ENCODE results near the gene ALX4.

ALX4 gene

DNA sequence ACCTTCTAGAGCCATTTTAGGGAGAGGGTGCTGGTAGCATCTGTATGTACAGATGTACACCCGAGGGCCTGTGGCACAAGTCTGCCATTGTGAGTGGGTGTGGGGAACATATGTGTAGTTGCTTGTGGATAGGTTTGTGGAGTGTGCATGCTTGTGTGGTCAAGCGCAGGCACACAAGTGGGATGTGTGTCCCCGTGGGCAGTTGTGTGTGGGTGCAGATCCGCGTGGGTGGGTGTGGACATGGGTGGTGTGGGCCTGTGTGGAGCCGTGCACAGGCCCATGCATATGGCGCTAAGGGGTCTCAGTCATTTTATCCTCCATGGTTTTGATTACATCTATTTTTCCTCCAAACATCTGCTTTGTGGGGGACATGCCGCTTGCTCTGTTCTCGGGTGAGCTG, 28.8 kb downstream of the ALX4 start:
- peak overlapping the region; percentile 80 for H3K18ac ChIP-seq (ENCODE audit: low read length)
- no peaks in the 10 kb centered on the region for H3K36me3 ChIP-seq (replicated peaks in 1 of 2; ENCODE audit: control insufficient read depth in 2 of 2, insufficient read depth in 2 of 2, low read length in 2 of 2)
- no peak overlapping the region for H3K4me3 ChIP-seq (ENCODE audit: low read length in 2 of 2)
- WGBS, 2 donors (ENCODE audit: extremely low coverage in 2 of 2, insufficient read length in 2 of 2, insufficient replicate concordance in 1 of 2) = no CpG with 5 or more reads among the region's 9 CpGs
- H2AK5ac ChIP-seq (ENCODE audit: low read depth, low read length) = no peak overlapping the region
- H3K4ac ChIP-seq (ENCODE audit: low read length) = no peak overlapping the region
- H3K4me2 ChIP-seq (ENCODE audit: insufficient read depth, low read length, poor library complexity, severe bottlenecking) = no peak overlapping the region
- H3K4me1 ChIP-seq (ENCODE audit: control insufficient read depth in 2 of 2, insufficient read depth in 1 of 2, low read depth in 1 of 2, low read length in 2 of 2) = peaks cover 0 to 7% of the 10 kb centered on the region in 2 donors
- H4K8ac ChIP-seq (ENCODE audit: low read depth, low read length) = no peak overlapping the region
- H2BK5ac ChIP-seq (ENCODE audit: low read length) = no peak overlapping the region
- H2AFZ ChIP-seq (ENCODE audit: low read length) = no peak overlapping the region
- peak overlapping the region; percentile 33 for H3K14ac ChIP-seq (ENCODE audit: low read length)
- H3K9me3 ChIP-seq (replicated peaks in 1 of 2; ENCODE audit: control insufficient read depth in 2 of 2, insufficient read depth in 1 of 2, low read depth in 1 of 2, low read length in 2 of 2) = no peaks in the 10 kb centered on the region
- H3K23ac ChIP-seq (ENCODE audit: low read depth, low read length, poor library complexity) = no peak overlapping the region
- H3K27me3 ChIP-seq (ENCODE audit: control insufficient read depth in 3 of 3, insufficient read depth in 3 of 3, low read depth in 1 of 3, low read length in 3 of 3) = peaks cover 0 to 27% (median 1%) of the 10 kb centered on the region in 3 experiments
- H2BK12ac ChIP-seq (ENCODE audit: low read length) = no peak overlapping the region
- H2BK15ac ChIP-seq (ENCODE audit: low read length) = no peak overlapping the region
- peak overlapping the region; percentile 36 for H3K9ac ChIP-seq (ENCODE audit: low read depth, low read length, poor library complexity)
- H3K79me1 ChIP-seq (ENCODE audit: low read depth, low read length) = peaks cover 2% of the 10 kb centered on the region
- H4K91ac ChIP-seq (ENCODE audit: low read depth, low read length, poor library complexity) = no peak overlapping the region
- H3K27ac ChIP-seq (replicated peaks; ENCODE audit: low read length) = no peak overlapping the region
- no peak overlapping the region for H2BK120ac ChIP-seq (ENCODE audit: low read depth, low read length)
- no peak for DNase-seq (ENCODE audit: low spot score)

DNA sequence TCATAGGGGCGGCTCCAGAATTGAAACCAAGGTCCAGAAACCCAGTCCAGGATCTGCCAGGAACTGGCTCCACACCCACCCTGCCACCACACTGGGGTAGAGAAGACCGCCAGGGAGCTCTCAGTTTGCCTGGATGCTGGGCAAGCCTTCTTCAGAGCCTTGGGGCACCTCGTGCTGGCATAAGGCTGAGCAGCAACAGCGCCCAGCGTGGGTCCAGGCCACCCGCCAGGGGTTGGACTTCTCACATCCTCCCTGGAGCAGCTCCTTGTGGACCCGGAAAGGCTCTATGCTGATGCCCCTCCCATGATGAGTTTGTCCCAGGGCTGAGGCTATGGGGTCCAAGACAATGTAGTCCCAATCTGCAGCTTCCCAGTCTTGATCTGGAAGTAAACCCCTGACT, 29.7 kb downstream of the ALX4 start:
- Histone ChIP-seq H4K91ac (ENCODE audit: low read depth, low read length, poor library complexity) (no peak overlapping the region), H4K8ac (ENCODE audit: low read depth, low read length) (no peak overlapping the region), H3K4me3 (ENCODE audit: low read length in 2 of 2) (no peak overlapping the region), H3K36me3 (replicated peaks in 1 of 2; ENCODE audit: control insufficient read depth in 2 of 2, insufficient read depth in 2 of 2, low read length in 2 of 2) (no peaks in the 10 kb centered on the region), H3K27ac (replicated peaks; ENCODE audit: low read length) (no peak overlapping the region), H3K4me1 (ENCODE audit: control insufficient read depth in 2 of 2, insufficient read depth in 1 of 2, low read depth in 1 of 2, low read length in 2 of 2) (peaks cover 0 to 6% of the 10 kb centered on the region in 2 donors), H3K14ac (ENCODE audit: low read length) (no peak overlapping the region), H3K23ac (ENCODE audit: low read depth, low read length, poor library complexity) (no peak overlapping the region), H2AFZ (ENCODE audit: low read length) (no peak overlapping the region), H2BK15ac (ENCODE audit: low read length) (no peak overlapping the region), H3K4ac (ENCODE audit: low read length) (no peak overlapping the region), H3K79me1 (ENCODE audit: low read depth, low read length) (peaks cover 2% of the 10 kb centered on the region), H3K18ac (ENCODE audit: low read length) (peak overlapping the region; percentile 16), H2BK12ac (ENCODE audit: low read length) (no peak overlapping the region), H3K9ac (ENCODE audit: low read depth, low read length, poor library complexity) (no peak overlapping the region), H3K4me2 (ENCODE audit: insufficient read depth, low read length, poor library complexity, severe bottlenecking) (no peak overlapping the region), H3K27me3 (ENCODE audit: control insufficient read depth in 3 of 3, insufficient read depth in 3 of 3, low read depth in 1 of 3, low read length in 3 of 3) (peaks cover 0 to 27% (median 1%) of the 10 kb centered on the region in 3 experiments), H3K9me3 (replicated peaks in 1 of 2; ENCODE audit: control insufficient read depth in 2 of 2, insufficient read depth in 1 of 2, low read depth in 1 of 2, low read length in 2 of 2) (no peaks in the 10 kb centered on the region), H2AK5ac (ENCODE audit: low read depth, low read length) (no peak overlapping the region), H2BK120ac (ENCODE audit: low read depth, low read length) (no peak overlapping the region), H2BK5ac (ENCODE audit: low read length) (no peak overlapping the region)
- DNase-seq (ENCODE audit: low spot score) = no peak
- WGBS, 2 donors (ENCODE audit: extremely low coverage in 2 of 2, insufficient read length in 2 of 2, insufficient replicate concordance in 1 of 2) = no CpG with 5 or more reads among the region's 7 CpGs

DNA sequence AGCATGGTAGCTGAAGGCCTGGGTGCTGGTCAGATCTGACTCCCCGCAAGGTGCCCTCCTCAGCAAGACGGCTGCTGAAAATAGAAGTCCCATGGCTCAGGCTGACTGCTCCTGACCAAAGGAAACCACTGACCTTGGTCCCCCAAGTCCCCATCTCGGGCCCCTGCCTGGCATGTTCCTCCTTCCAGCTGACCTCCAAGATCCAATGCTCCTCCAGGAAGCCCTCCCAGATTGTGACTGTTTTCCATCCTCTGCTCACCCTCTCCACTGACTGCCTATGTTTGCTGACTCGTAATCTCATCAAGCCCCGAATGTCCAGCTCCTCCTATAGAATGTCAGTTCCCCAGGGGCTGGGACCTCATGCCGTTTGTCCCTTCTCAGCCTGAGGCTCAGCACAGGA, 30.5 kb downstream of the ALX4 start:
- peaks cover 2% of the 10 kb centered on the region for H3K79me1 ChIP-seq (ENCODE audit: low read depth, low read length)
- peak overlapping the region; percentile 27 for H3K18ac ChIP-seq (ENCODE audit: low read length)
- no peak overlapping the region for H2BK15ac ChIP-seq (ENCODE audit: low read length)
- H2BK5ac ChIP-seq (ENCODE audit: low read length) = no peak overlapping the region
- no peak overlapping the region for H2BK12ac ChIP-seq (ENCODE audit: low read length)
- H4K91ac ChIP-seq (ENCODE audit: low read depth, low read length, poor library complexity) = no peak overlapping the region
- peaks cover 0 to under 1% of the 10 kb centered on the region in 2 donors for H3K36me3 ChIP-seq (replicated peaks in 1 of 2; ENCODE audit: control insufficient read depth in 2 of 2, insufficient read depth in 2 of 2, low read length in 2 of 2)
- H3K4me3 ChIP-seq (ENCODE audit: low read length in 2 of 2) = no peak overlapping the region
- no peak overlapping the region for H2AK5ac ChIP-seq (ENCODE audit: low read depth, low read length)
- H3K9me3 ChIP-seq (replicated peaks in 1 of 2; ENCODE audit: control insufficient read depth in 2 of 2, insufficient read depth in 1 of 2, low read depth in 1 of 2, low read length in 2 of 2) = peaks cover 0 to 1% of the 10 kb centered on the region in 2 donors
- H2BK120ac ChIP-seq (ENCODE audit: low read depth, low read length) = no peak overlapping the region
- H3K4me1 ChIP-seq (ENCODE audit: control insufficient read depth in 2 of 2, insufficient read depth in 1 of 2, low read depth in 1 of 2, low read length in 2 of 2) = peaks cover 0 to 6% of the 10 kb centered on the region in 2 donors
- no peak overlapping the region for H2AFZ ChIP-seq (ENCODE audit: low read length)
- H3K14ac ChIP-seq (ENCODE audit: low read length) = no peak overlapping the region
- WGBS, 2 donors (ENCODE audit: extremely low coverage in 2 of 2, insufficient read length in 2 of 2, insufficient replicate concordance in 1 of 2) = no CpG with 5 or more reads among the region's 6 CpGs
- H3K4ac ChIP-seq (ENCODE audit: low read length) = no peak overlapping the region
- H4K8ac ChIP-seq (ENCODE audit: low read depth, low read length) = no peak overlapping the region
- no peak overlapping the region for H3K23ac ChIP-seq (ENCODE audit: low read depth, low read length, poor library complexity)
- H3K4me2 ChIP-seq (ENCODE audit: insufficient read depth, low read length, poor library complexity, severe bottlenecking) = no peak overlapping the region
- H3K27me3 ChIP-seq (ENCODE audit: control insufficient read depth in 3 of 3, insufficient read depth in 3 of 3, low read depth in 1 of 3, low read length in 3 of 3) = peaks cover 0 to 27% (median 1%) of the 10 kb centered on the region in 3 experiments
- H3K9ac ChIP-seq (ENCODE audit: low read depth, low read length, poor library complexity) = no peak overlapping the region
- H3K27ac ChIP-seq (replicated peaks; ENCODE audit: low read length) = no peak overlapping the region
- no peak for DNase-seq (ENCODE audit: low spot score)

DNA sequence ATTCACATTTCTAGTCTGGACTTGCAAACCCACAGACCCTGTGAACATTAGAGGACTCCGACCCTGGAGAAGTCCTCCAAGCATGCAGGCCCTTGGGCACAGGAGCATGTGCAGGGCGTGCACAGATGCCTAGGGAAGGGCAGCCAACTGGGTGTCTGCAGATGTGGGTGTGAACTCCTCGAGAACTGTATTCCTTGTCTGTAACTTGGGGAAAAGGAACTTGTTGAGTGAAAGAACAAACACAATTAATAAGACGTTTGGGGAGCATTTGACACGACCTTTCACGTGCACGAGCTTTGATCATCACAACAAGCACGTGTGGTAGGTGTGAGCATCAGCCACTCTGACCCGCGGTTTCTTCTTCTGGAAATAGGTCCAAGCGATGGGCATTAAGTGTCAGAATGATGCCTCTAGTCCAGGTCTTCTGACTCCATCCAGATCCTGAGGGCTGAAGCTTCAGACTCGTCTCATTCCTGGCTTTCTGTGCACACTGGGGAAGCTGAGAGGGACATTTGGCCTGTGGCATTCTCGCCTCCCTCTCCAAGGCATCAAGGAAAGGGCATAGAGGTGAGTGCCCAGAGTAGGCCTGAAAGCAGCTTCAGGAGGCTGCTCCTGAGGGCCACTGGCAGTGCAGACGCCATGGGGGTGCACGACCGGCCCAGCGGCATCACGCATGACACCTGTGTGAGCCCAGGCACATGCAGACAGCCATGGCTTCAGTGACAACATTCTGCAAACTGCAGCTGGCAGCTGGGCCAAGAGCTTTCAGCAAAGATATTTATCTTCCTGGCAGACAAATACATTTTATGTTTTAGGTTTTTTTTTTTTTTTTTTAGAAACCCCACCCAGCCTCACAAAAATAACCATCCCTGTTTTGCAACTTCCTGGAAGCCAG, 32.5 kb downstream of the ALX4 start:
- Histone ChIP-seq H2AFZ (ENCODE audit: low read length) (no peak overlapping the region), H3K36me3 (replicated peaks in 1 of 2; ENCODE audit: control insufficient read depth in 2 of 2, insufficient read depth in 2 of 2, low read length in 2 of 2) (peaks cover 0 to 1% of the 10 kb centered on the region in 2 donors), H2AK5ac (ENCODE audit: low read depth, low read length) (no peak overlapping the region), H3K9ac (ENCODE audit: low read depth, low read length, poor library complexity) (no peak overlapping the region), H2BK120ac (ENCODE audit: low read depth, low read length) (no peak overlapping the region), H3K18ac (ENCODE audit: low read length) (peak overlapping the region; percentile 29), H4K91ac (ENCODE audit: low read depth, low read length, poor library complexity) (no peak overlapping the region), H3K4ac (ENCODE audit: low read length) (no peak overlapping the region), H3K4me3 (ENCODE audit: low read length in 2 of 2) (no peak overlapping the region), H3K23ac (ENCODE audit: low read depth, low read length, poor library complexity) (no peak overlapping the region), H3K9me3 (replicated peaks in 1 of 2; ENCODE audit: control insufficient read depth in 2 of 2, insufficient read depth in 1 of 2, low read depth in 1 of 2, low read length in 2 of 2) (peaks cover 0 to 2% of the 10 kb centered on the region in 2 donors), H3K27me3 (ENCODE audit: control insufficient read depth in 3 of 3, insufficient read depth in 3 of 3, low read depth in 1 of 3, low read length in 3 of 3) (peaks cover 0 to 27% (median 1%) of the 10 kb centered on the region in 3 experiments), H3K4me1 (ENCODE audit: control insufficient read depth in 2 of 2, insufficient read depth in 1 of 2, low read depth in 1 of 2, low read length in 2 of 2) (peaks cover 0 to 6% of the 10 kb centered on the region in 2 donors), H3K27ac (replicated peaks; ENCODE audit: low read length) (no peak overlapping the region), H2BK12ac (ENCODE audit: low read length) (peak overlapping the region; percentile 12), H3K79me1 (ENCODE audit: low read depth, low read length) (peaks cover 2% of the 10 kb centered on the region), H3K4me2 (ENCODE audit: insufficient read depth, low read length, poor library complexity, severe bottlenecking) (no peak overlapping the region), H4K8ac (ENCODE audit: low read depth, low read length) (no peak overlapping the region), H2BK5ac (ENCODE audit: low read length) (no peak overlapping the region), H3K14ac (ENCODE audit: low read length) (no peak overlapping the region), H2BK15ac (ENCODE audit: low read length) (peak overlapping the region; percentile 2)
- no peak for DNase-seq (ENCODE audit: low spot score)
- WGBS, 2 donors (ENCODE audit: extremely low coverage in 2 of 2, insufficient read length in 2 of 2, insufficient replicate concordance in 1 of 2) = no CpG with 5 or more reads among the region's 18 CpGs
